ENCODE data around the gene STAMBP. TPM values are rescaled to one million over a fixed set of nuclear protein-coding genes. Genes with fewer than 3 reads are reported as not detected.
A peak's percentile ranks its signal among the peaks of the same experiment; 100 is the strongest.

Gene STAMBP
- total and polyA plus RNA-seq, 9 of the 15 experiments (the other 6 are each of a cell fraction or from before 2014, with no cell fraction given), result 36.9 to 75.2 (median 48.8) TPM

- intact Hi-C loops (cut with micrococcal nuclease), result no loop called here
- no peak overlapping the region for H3K9ac ChIP-seq (ENCODE audit: insufficient read depth in 1 of 2, low read depth in 2 of 2, low read length in 2 of 2)
- H3K27me3 ChIP-seq (ENCODE audit: control insufficient read depth in 2 of 2, insufficient read depth in 2 of 2, low read length in 2 of 2), result no peaks in the 10 kb centered on the region
- POLR2A ChIA-PET, result interaction anchor here (0.7 to 1.9 kb wide), 2 partner anchors 9 to 20 kb away, joined by 3 to 6 read pairs; no protein-coding TSS in a partner anchor
- no peak overlapping the region for H3K4me2 ChIP-seq (ENCODE audit: insufficient read depth, low read length)
- no peak for ATAC-seq
- WGBS (ENCODE audit: insufficient coverage, low coverage, missing lambda C conversion rate), result 34% methylated on average over 8 of the region's 8 CpGs
- H3K9me1 ChIP-seq (ENCODE audit: control insufficient read depth, insufficient read depth, low read length), result no peaks in the 10 kb centered on the region
- no peak overlapping the region for H3K4me3 ChIP-seq
- H3K36me3 ChIP-seq (ENCODE audit: control insufficient read depth, insufficient read depth, low read length), result no peaks in the 10 kb centered on the region
- H3K9me3 ChIP-seq (replicated peaks; ENCODE audit: control insufficient read depth, insufficient read depth, low read depth, low read length), result no peaks in the 10 kb centered on the region
- BruUV-seq (replicated peaks), result no TSS peak
- no peaks in the 10 kb centered on the region for H4K20me1 ChIP-seq (replicated peaks; ENCODE audit: control insufficient read depth, insufficient read depth, low read length)
- H2AFZ ChIP-seq (ENCODE audit: low read depth, low read length), result no peak overlapping the region
- H3K4me1 ChIP-seq (replicated peaks in 1 of 2; ENCODE audit: control insufficient read depth in 2 of 2, insufficient read depth in 2 of 2, low read length in 2 of 2), result no peaks in the 10 kb centered on the region; a peak in 1 of 5 replicates
- CTCF ChIA-PET (ENCODE audit: low intra/inter-chr PET ratio), result no interaction called here
- in situ Hi-C loops (cut with MboI), result no loop called here
- TF ChIP-seq ATF1 (CRISPR knock-in tag; IDR thresholded peaks at IDR 0.05), result no peak
- peak; percentile 73 for TF ChIP-seq ATF1 (tag; IDR thresholded peaks at IDR 0.05)
- TF ChIP-seq RFX5 (IDR thresholded peaks at IDR 0.05; ENCODE audit: low read depth, low read length), result no peak
- TF ChIP-seq CTCF (IDR thresholded peaks at IDR 0.05 in 2 of 3, conservative IDR thresholded peaks at IDR 0.05 in 1 of 3; ENCODE audit: insufficient read depth in 2 of 3, low read depth in 1 of 3, low read length in 3 of 3), result no peak
- TF ChIP-seq CREM (IDR thresholded peaks at IDR 0.05; ENCODE audit: low read depth), result peak; percentile 79
- peak; percentile 19; the same call in 1 of the 2 replicates for TF ChIP-seq ATF3 (IDR thresholded peaks at IDR 0.05)
- no peak for TF ChIP-seq ATF3 (CRISPR knock-in tag; conservative IDR thresholded peaks at IDR 0.05)
- no peak for DNase-seq (ENCODE audit: extremely low read depth in 1 of 4, low spot score in 3 of 4)
- FAIRE-seq, result no peak
- H3K79me2 ChIP-seq (ENCODE audit: control insufficient read depth, insufficient read depth, low read length), result no peaks in the 10 kb centered on the region
- H3K27ac ChIP-seq (ENCODE audit: extremely low read depth, low read depth, low read length), result no peak overlapping the region
Observed at GRCh38 chr2:73911548-73912208, 82.9 kb downstream of the STAMBP start.
